Left forelimb (tissue), 1 donor: Measurements from ENCODE around the gene PYGL.
"Not testable (repeated sequence)": the region's sequence is repeated elsewhere in the genome, so short reads cannot be mapped to it uniquely, and the experiment has no call there.

Experiments used
- DNase-seq: peaks from one replicate; pipeline ENCODE4 v3.0.0-alpha.2; 2018; ENCODE audit warnings: low spot score

The PYGL gene

GRCh38 chr14:50954811-50955372, 10.6 kb upstream of the PYGL start:
- no peak for DNase-seq

GRCh38 chr14:50953502-50953901, 9.2 kb upstream of the PYGL start:
- DNase-seq: no peak

- DNase-seq: no peak
Observed at GRCh38 chr14:50951032-50951431, 6.7 kb upstream of the PYGL start.

- DNase-seq: no peak
Observed at GRCh38 chr14:50948205-50948604, 3.9 kb upstream of the PYGL start.

- no peak for DNase-seq
Observed at GRCh38 chr14:50947446-50947845, 3.2 kb upstream of the PYGL start.

DNA sequence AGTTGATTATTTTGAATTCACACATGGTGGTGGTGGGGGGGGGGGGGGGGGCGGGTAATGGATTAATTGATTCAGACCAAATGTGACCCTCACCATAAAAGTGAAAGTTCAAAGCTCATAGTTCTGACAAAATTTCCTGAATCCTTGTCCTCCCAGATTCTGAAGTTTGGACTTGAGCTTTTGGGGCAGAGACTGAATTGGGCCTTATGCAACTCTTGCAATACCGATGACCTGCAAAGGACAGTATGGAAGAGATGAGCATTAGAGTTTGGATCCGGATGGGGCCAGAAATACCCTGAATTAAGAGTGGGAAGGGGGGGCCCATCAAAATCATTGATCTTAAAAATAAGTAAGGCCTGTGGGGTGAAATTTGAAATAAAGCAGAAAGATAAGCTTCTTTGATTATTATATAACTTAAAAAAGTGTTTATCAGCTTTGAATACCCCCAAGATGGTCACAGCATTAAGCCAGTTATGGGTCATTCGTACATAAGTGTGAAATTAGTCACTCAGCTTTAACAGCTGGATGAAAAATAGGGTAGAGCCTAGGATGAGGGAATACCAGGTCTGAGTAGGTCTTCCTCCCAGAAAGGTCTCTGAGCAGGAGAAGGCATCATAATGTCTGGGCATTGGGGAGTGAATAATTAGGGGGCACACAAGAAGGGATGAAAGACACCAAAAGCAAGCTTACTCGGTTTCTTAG, 2.1 kb upstream of the PYGL start:
- no peak for DNase-seq

- DNase-seq: no peak
Observed at GRCh38 chr14:50944647-50945413, 547 bp upstream of the PYGL start.

DNA sequence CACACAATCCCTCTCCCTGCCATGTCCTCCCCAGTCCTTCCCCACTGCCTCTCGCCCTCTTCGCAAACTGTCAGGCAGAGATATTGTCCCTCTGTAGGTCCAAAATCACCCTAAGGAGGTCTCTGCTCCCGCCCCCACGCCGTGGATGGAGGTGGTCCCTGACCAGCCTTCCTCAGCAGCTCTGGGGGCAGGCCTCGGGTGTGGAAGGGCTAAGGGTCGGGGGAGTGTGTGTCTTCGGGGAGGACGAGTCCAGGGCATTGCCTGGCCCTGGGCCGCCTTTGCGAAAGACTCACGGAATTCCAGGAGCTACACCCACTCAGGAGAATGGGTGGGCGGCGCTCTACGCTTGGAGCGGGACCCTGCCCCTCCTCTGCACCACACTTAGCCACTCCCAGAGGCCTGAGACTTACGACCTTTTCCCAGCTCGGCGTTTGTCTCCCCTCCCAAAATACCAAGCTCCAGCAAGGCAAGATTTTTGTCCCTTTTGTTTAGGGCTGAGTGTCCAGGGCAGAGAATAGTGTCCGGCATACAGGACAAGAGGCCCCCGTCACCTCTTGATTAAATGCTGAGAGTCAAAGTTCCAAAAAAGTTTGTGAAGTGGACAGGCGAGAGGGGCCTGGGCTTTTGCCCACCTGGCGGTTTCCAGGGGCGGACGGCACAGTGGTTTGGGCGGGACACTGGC, 881 bp downstream of the PYGL start:
- no peak for DNase-seq

- not testable (repeated sequence) for DNase-seq
Observed at GRCh38 chr14:50941638-50942037, 2.6 kb downstream of the PYGL start.

- no peak for DNase-seq
Observed at GRCh38 chr14:50941151-50941550, 3.1 kb downstream of the PYGL start.

DNA sequence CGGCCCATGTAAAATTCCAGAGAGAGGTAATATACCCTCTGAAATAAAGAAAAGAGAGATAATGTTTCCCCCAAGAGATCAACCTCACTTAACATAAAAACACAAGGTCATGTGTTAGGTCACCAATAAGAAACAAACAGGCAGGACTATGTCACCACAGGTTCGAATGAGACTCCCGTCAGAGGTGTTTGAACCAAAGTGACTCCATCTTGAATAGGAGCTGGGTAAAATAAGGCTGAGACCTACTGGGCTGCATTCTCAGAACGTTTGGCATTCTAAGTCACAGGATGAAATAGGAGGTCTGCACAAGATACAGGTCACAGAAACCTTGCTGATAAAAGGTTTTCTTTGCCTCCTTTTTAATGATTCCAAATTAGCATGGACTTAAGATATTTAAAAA, 6.5 kb downstream of the PYGL start:
- DNase-seq: no peak

DNA sequence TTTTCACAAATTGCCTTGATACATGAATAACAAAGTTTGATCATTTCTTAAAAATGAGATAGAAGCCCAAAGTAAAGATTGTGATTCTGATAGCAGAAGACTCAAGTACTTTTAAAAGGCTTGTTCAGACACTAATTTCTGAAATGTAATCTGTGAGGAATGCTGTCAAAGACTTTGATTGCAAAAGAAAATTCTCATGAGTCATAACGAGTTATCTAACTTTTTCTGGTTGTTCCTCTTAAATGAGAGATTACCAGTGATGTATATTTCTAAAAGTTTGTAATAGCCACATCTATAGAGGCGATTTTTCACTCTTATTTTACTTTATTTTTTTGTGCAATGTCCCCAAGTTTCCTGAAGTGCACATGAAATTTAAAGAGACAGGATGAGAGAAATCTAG, 7.0 kb downstream of the PYGL start:
- no peak for DNase-seq

- DNase-seq: no peak
Observed at GRCh38 chr14:50936882-50937281, 7.4 kb downstream of the PYGL start.

GRCh38 chr14:50936016-50936340, 8.3 kb downstream of the PYGL start:
- DNase-seq: no peak

DNA sequence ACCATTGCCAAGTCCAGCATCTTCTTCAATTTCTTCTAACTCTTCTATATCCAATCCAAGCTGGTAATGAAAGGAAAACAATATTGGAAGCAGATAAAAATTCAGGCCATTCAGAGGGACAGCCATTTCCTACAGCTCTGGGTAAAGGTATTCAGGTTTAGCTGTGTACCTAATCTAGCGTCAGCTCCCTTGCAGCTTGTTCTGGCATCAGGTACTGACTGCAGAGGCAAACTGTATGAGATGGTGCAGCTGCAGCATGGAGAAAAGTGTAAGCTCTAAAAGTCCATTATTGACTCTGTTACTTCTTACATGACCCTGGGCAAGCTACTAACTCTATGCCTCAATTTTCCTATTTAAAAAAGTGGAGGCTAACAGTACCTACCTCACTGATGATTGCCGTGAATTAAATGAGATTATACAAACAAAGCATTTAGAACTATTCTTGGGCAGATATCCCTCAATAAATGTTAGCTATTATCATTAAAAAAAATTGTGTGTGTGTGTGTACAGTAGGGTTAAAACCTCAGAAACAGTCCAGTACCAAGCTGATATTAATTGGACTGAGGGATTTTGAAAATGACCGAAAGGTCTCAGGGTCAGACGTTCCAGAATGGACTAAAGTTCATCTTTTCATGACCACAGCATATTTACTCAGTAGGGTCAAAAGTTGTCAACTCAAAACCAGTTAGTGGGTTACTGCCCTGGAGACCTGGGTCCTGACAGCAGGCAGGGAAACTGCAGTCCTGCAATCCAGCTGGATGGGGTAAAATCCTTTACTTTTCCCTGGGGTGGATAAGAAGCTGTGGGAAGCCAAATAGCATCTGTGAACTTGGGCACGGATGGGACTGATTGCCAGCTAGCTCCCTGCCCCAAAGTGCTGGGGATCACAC, 8.9 kb downstream of the PYGL start:
- no peak for DNase-seq

DNA sequence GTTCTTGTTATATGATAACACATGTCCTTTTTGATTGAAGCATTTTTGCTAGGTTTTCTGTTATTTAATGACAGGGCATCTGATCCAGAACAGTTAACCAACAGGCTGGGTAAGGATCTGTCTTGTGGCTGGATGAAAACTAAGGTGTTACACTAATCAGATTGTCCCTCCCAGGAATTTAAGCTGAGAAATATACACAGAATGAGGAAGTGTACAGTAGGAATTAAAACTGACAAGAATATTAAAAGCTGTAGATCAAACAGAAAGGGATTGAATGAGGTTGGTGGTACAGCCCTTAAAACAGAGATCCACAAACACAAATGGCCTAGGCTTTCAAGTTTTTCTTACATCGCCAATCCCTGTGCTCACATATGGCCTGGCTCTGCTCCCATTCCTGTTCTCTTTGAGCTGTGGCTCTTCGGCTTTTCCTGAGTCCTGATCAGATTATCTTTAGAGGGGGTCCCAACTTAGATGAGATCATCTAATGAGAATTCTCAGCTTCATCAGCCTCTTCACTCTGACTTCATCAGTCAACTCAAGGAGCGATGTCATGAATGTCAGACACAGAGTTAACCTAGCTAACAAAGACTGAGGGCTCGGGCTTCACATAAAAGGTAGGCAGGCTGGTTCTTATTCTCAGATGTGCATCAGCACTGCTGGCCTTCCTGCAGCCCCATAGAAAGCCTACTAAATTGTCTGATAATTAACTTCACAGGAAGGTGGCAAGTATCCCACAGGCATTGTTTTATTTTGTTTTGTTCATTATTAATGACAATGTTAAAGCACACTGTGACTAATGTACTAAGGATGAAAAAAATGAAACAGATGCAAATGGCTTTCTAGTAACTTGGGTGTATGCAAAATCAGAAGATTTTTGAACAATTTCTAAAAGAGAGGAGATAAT, 11.4 kb downstream of the PYGL start:
- DNase-seq: no peak

DNA sequence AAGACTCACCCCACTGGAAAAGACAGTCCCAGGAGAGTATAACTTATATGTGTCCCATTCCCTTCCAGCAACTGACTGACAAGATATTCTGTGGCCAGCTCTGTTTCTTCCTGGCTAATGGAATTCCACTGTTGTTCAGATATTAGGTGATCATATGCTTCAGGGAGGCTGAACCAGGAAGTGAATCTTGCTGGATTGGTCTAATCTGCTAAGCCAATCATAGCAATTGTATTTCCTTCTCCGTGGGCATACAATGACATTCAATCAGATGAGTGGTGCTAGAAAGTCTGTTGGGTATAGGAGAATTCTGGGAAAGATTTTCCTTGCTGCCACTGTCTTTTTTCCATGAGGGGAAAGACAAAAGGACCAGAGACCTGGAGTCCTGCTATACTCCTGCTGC, 12.1 kb downstream of the PYGL start:
- no peak for DNase-seq

- no peak for DNase-seq
Observed at GRCh38 chr14:50931559-50931958, 12.7 kb downstream of the PYGL start.

- DNase-seq: no peak
Observed at GRCh38 chr14:50929506-50929905, 14.8 kb downstream of the PYGL start.

DNA sequence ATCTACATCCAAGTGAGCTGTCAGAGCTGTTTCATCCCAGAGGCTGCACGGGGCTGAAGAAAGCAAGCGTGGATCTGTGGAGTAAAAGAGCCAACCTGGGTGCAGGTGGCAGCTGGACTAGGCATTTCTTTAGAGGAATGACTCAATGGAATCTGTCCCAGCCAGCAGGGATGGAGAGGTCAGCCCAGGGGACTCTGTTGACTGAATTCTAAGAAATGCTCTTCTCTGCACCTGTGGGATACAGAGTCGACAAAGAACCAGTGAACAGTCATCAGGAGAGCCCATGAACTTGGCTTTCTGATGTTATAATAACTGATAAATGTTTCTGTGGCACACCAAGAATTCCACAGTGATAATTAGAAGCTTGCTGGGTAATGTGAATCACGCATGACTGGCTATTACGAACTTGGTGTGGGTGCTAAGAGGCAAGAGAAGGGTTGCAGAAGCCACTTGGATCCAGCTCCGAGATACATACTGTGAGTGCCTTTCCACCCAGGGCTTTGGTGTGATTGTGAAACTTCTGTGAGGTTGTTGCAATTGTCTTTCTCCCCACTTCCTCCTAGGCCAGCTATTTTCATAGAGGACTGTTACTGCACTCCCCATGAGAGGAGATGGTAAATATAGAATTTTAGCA, 16.2 kb downstream of the PYGL start:
- DNase-seq: no peak
